PC-9 (cell line): ENCODE results near the gene CELA1. TPM values are rescaled to one million over a fixed set of nuclear protein-coding genes. Genes with fewer than 3 reads are reported as not detected.

Source experiments
- BruUV-seq: library from RNA; stranded (reverse); fragments of 400-500 nt; replicated peaks from 2 replicates; lab custom pipeline; 2021; lab: Mats Ljungman, UMichigan
- CTCF ChIA-PET: fragments of 300-600 bp; sonication (Branson Sonifier 250); formaldehyde crosslinking; loops from one replicate; lab custom pipeline; 2022; ENCODE audit warnings: antibody characterized with exemption; lab: Charles Lee
- POLR2A ChIA-PET: fragments of 300-600 bp; sonication (Branson Sonifier 250); formaldehyde crosslinking; loops from one replicate; lab custom pipeline; 2022; ENCODE audit warnings: antibody characterized with exemption; ENCODE audit not compliant: unreplicated experiment; lab: Charles Lee
- DNase-seq, 2 experiments: peaks; one replicate each; pipeline versions ENCODE4 v3.0.0 to v3.0.0-alpha.2; 2015 to 2022; ENCODE audit warnings: mixed read lengths in 1 of 2
- H2AFZ ChIP-seq: fragments of 200-600 bp; sonication (generic); 2 replicates; pipeline ENCODE4 v1.8.1; 2017; ENCODE audit warnings: antibody characterized with exemption
- H3F3A ChIP-seq: fragments of 200-600 bp; sonication (generic); 2 replicates; pipeline ENCODE4 v1.8.1; 2017; ENCODE audit warnings: antibody characterized with exemption, mild to moderate bottlenecking, low read depth; ENCODE audit not compliant: insufficient read depth
- H3K27ac ChIP-seq: fragments of 200-600 bp; sonication (generic); 2 replicates; pipeline ENCODE4 v1.6.1; 2016; ENCODE audit warnings: mixed run types
- H3K27me3 ChIP-seq: fragments of 200-600 bp; sonication (generic); 2 replicates; pipeline ENCODE4 v1.6.1; 2016; ENCODE audit warnings: low read depth, mixed run types; ENCODE audit not compliant: insufficient read depth
- H3K36me3 ChIP-seq: fragments of 200-600 bp; sonication (generic); 2 replicates; pipeline ENCODE4 v1.6.1; 2016; ENCODE audit warnings: low read depth, mixed run types
- H3K4me1 ChIP-seq: fragments of 200-600 bp; sonication (generic); replicated peaks from 2 replicates; pipeline ENCODE4 v1.6.1; 2016; ENCODE audit warnings: mixed run types; ENCODE audit not compliant: insufficient read depth
- H3K4me2 ChIP-seq: fragments of 200-600 bp; sonication (generic); 2 replicates; pipeline ENCODE4 v1.6.1; 2017; ENCODE audit warnings: mixed run types
- H3K4me3 ChIP-seq: fragments of 200-600 bp; sonication (generic); 2 replicates; pipeline ENCODE4 v1.6.1; 2016; ENCODE audit warnings: mixed run types
- H3K79me2 ChIP-seq: fragments of 200-600 bp; sonication (generic); 2 replicates; pipeline ENCODE4 v1.6.1; 2017; ENCODE audit warnings: low read depth, mixed run types
- H3K9me2 ChIP-seq: fragments of 200-600 bp; sonication (generic); 2 replicates; pipeline ENCODE4 v1.8.1; 2017; ENCODE audit warnings: mild to moderate bottlenecking; ENCODE audit not compliant: insufficient read depth
- H3K9me3 ChIP-seq: fragments of 200-600 bp; sonication (generic); 2 replicates; pipeline ENCODE4 v1.8.1; 2016; ENCODE audit warnings: low read depth; ENCODE audit not compliant: insufficient read depth
- H4K20me1 ChIP-seq: fragments of 200-600 bp; sonication (generic); 2 replicates; pipeline ENCODE4 v1.8.1; 2017; ENCODE audit not compliant: insufficient read depth
- CTCF ChIP-seq: fragments of 200-600 bp; sonication (generic); conservative IDR thresholded peaks from 2 replicates; pipeline ENCODE4 v1.6.1; 2017; ENCODE audit warnings: mixed run types, antibody characterized with exemption, mild to moderate bottlenecking, moderate library complexity
- EZH2 ChIP-seq: fragments of 200-600 bp; sonication (generic); IDR thresholded peaks from 2 replicates; pipeline ENCODE4 v1.8.0; 2017; ENCODE audit warnings: antibody characterized with exemption, low read depth
- intact Hi-C: fragments of 100-400 bp; cut with micrococcal nuclease; formaldehyde crosslinking; loops from one replicate; pipeline ENCODE4 v1.10.0; 2022; ENCODE audit not compliant: unreplicated experiment
- total RNA-seq: library from RNA; stranded (reverse); gene quantifications from 2 replicates; pipeline ENCODE4 v1.2.3, GENCODE V29; 2021

The CELA1 gene
- total RNA-seq, 1 experiment from 2014 or later: not detected

- peaks cover 35% of the 10 kb centered on the region for H3K4me1 ChIP-seq
- no peaks in the 10 kb centered on the region for H3K9me2 ChIP-seq
- H3K4me2 ChIP-seq: peak overlapping the region; percentile 29
- no peak overlapping the region for H3K4me3 ChIP-seq
- TF ChIP-seq CTCF (no peak), EZH2 (no peak)
- ChIA-PET POLR2A (interaction anchor here (0.8 kb wide), 1 partner anchor 13 kb away, joined by 5 read pairs; no protein-coding TSS in a partner anchor), CTCF (interaction anchor here (0.6 to 1.2 kb wide), 4 partner anchors 15 to 752 kb away, joined by 3 to 8 read pairs (median 4); no protein-coding TSS in a partner anchor)
- H3K36me3 ChIP-seq: peaks cover 43% of the 10 kb centered on the region
- H3K79me2 ChIP-seq: peaks cover 18% of the 10 kb centered on the region; the same call in 1 of the 2 replicates
- H4K20me1 ChIP-seq: no peaks in the 10 kb centered on the region
- no peaks in the 10 kb centered on the region for H3K9me3 ChIP-seq
- DNase-seq: no peak
- H2AFZ ChIP-seq: no peak overlapping the region
- BruUV-seq: no TSS peak
- intact Hi-C loops: loop anchor here (2.0 kb wide), 1 partner anchor 18 kb away; no protein-coding TSS in a partner anchor
- H3K27me3 ChIP-seq: no peaks in the 10 kb centered on the region
- peak overlapping the region; percentile 55 for H3K27ac ChIP-seq
- H3F3A ChIP-seq: peaks cover 32% of the 10 kb centered on the region
These were observed 24.2 kb upstream of the CELA1 start for GRCh38 chr12:51370667-51371066.

GRCh38 chr12:51369581-51369980 is 23.1 kb upstream of the CELA1 start:
- no peak overlapping the region for H3K27ac ChIP-seq
- DNase-seq: no peak

GRCh38 chr12:51368640-51369517 is 22.4 kb upstream of the CELA1 start:
- H3F3A ChIP-seq: peaks cover 32% of the 10 kb centered on the region
- H3K79me2 ChIP-seq: peaks cover 18% of the 10 kb centered on the region; the same call in 1 of the 2 replicates
- no TSS peak for BruUV-seq
- POLR2A ChIA-PET: no interaction called here
- peaks cover 30% of the 10 kb centered on the region for H3K36me3 ChIP-seq
- no peak overlapping the region for H2AFZ ChIP-seq
- H3K9me2 ChIP-seq: no peaks in the 10 kb centered on the region
- no peak for DNase-seq
- H3K4me2 ChIP-seq: no peak overlapping the region
- no peaks in the 10 kb centered on the region for H3K27me3 ChIP-seq
- H3K4me3 ChIP-seq: no peak overlapping the region
- H3K4me1 ChIP-seq: peaks cover 35% of the 10 kb centered on the region
- TF ChIP-seq CTCF: no peak
- TF ChIP-seq EZH2: no peak
- H3K9me3 ChIP-seq: no peaks in the 10 kb centered on the region
- H3K27ac ChIP-seq: no peak overlapping the region
- CTCF ChIA-PET: no interaction called here
- no peaks in the 10 kb centered on the region for H4K20me1 ChIP-seq
- intact Hi-C loops: no loop called here

More at GRCh38 chr12:51369581-51369980, 23.1 kb upstream of the CELA1 start:
- Histone ChIP-seq H3K9me3 (no peaks in the 10 kb centered on the region), H3K27me3 (no peaks in the 10 kb centered on the region), H3K9me2 (no peaks in the 10 kb centered on the region), H3K79me2 (peaks cover 18% of the 10 kb centered on the region; the same call in 1 of the 2 replicates), H2AFZ (no peak overlapping the region), H3K4me3 (no peak overlapping the region), H3K4me1 (peaks cover 35% of the 10 kb centered on the region), H4K20me1 (no peaks in the 10 kb centered on the region), H3K4me2 (no peak overlapping the region), H3K36me3 (peaks cover 36% of the 10 kb centered on the region), H3F3A (peaks cover 32% of the 10 kb centered on the region)
- intact Hi-C loops: no loop called here
- CTCF ChIA-PET: no interaction called here
- TF ChIP-seq CTCF (no peak), EZH2 (no peak)
- POLR2A ChIA-PET: no interaction called here
- no TSS peak for BruUV-seq
